ENCODE results near the gene ELF5.

DNA sequence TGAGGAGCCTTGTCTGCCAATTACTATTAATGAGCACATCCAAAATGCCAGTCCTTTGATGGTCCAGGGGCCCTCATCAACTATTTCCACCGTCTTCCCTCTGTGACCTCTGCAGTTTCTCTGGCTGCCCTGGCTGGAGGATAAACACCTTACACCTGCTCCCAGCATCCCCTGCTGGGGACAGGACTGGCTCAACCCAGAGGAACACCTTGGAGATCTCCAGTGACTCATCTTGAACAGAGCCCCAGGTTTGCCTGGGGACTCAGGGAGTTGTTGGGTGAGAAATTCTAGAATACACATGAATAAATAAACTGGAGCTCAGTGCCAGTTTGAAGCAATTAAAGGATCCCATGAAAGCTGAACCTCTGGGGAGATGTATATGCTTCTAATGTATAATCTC is 24.0 kb upstream of the ELF5 start:
- TF ChIP-seq KLF9 (tag by site-specific recombination; IDR thresholded peaks at IDR 0.05; ENCODE audit: low read depth): no peak
- TF ChIP-seq SALL2 (tag by site-specific recombination; IDR thresholded peaks at IDR 0.05; ENCODE audit: borderline replicate concordance): no peak
- TF ChIP-seq, protein P1, sequence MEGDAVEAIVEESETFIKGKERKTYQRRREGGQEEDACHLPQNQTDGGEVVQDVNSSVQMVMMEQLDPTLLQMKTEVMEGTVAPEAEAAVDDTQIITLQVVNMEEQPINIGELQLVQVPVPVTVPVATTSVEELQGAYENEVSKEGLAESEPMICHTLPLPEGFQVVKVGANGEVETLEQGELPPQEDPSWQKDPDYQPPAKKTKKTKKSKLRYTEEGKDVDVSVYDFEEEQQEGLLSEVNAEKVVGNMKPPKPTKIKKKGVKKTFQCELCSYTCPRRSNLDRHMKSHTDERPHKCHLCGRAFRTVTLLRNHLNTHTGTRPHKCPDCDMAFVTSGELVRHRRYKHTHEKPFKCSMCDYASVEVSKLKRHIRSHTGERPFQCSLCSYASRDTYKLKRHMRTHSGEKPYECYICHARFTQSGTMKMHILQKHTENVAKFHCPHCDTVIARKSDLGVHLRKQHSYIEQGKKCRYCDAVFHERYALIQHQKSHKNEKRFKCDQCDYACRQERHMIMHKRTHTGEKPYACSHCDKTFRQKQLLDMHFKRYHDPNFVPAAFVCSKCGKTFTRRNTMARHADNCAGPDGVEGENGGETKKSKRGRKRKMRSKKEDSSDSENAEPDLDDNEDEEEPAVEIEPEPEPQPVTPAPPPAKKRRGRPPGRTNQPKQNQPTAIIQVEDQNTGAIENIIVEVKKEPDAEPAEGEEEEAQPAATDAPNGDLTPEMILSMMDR (tag by site-specific recombination; IDR thresholded peaks at IDR 0.05): no peak
- TF ChIP-seq ZNF2 (tag by site-specific recombination; IDR thresholded peaks at IDR 0.05): no peak
- no peak for TF ChIP-seq ZNF510 (tag by site-specific recombination; IDR thresholded peaks at IDR 0.05; ENCODE audit: insufficient replicate concordance)
- TF ChIP-seq, protein P2, sequence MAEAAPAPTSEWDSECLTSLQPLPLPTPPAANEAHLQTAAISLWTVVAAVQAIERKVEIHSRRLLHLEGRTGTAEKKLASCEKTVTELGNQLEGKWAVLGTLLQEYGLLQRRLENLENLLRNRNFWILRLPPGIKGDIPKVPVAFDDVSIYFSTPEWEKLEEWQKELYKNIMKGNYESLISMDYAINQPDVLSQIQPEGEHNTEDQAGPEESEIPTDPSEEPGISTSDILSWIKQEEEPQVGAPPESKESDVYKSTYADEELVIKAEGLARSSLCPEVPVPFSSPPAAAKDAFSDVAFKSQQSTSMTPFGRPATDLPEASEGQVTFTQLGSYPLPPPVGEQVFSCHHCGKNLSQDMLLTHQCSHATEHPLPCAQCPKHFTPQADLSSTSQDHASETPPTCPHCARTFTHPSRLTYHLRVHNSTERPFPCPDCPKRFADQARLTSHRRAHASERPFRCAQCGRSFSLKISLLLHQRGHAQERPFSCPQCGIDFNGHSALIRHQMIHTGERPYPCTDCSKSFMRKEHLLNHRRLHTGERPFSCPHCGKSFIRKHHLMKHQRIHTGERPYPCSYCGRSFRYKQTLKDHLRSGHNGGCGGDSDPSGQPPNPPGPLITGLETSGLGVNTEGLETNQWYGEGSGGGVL (tag by site-specific recombination; IDR thresholded peaks at IDR 0.05): no peak
- TF ChIP-seq, protein P3, sequence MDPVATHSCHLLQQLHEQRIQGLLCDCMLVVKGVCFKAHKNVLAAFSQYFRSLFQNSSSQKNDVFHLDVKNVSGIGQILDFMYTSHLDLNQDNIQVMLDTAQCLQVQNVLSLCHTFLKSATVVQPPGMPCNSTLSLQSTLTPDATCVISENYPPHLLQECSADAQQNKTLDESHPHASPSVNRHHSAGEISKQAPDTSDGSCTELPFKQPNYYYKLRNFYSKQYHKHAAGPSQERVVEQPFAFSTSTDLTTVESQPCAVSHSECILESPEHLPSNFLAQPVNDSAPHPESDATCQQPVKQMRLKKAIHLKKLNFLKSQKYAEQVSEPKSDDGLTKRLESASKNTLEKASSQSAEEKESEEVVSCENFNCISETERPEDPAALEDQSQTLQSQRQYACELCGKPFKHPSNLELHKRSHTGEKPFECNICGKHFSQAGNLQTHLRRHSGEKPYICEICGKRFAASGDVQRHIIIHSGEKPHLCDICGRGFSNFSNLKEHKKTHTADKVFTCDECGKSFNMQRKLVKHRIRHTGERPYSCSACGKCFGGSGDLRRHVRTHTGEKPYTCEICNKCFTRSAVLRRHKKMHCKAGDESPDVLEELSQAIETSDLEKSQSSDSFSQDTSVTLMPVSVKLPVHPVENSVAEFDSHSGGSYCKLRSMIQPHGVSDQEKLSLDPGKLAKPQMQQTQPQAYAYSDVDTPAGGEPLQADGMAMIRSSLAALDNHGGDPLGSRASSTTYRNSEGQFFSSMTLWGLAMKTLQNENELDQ (tag by site-specific recombination; IDR thresholded peaks at IDR 0.05; ENCODE audit: low read depth): no peak
- TF ChIP-seq, protein P4, sequence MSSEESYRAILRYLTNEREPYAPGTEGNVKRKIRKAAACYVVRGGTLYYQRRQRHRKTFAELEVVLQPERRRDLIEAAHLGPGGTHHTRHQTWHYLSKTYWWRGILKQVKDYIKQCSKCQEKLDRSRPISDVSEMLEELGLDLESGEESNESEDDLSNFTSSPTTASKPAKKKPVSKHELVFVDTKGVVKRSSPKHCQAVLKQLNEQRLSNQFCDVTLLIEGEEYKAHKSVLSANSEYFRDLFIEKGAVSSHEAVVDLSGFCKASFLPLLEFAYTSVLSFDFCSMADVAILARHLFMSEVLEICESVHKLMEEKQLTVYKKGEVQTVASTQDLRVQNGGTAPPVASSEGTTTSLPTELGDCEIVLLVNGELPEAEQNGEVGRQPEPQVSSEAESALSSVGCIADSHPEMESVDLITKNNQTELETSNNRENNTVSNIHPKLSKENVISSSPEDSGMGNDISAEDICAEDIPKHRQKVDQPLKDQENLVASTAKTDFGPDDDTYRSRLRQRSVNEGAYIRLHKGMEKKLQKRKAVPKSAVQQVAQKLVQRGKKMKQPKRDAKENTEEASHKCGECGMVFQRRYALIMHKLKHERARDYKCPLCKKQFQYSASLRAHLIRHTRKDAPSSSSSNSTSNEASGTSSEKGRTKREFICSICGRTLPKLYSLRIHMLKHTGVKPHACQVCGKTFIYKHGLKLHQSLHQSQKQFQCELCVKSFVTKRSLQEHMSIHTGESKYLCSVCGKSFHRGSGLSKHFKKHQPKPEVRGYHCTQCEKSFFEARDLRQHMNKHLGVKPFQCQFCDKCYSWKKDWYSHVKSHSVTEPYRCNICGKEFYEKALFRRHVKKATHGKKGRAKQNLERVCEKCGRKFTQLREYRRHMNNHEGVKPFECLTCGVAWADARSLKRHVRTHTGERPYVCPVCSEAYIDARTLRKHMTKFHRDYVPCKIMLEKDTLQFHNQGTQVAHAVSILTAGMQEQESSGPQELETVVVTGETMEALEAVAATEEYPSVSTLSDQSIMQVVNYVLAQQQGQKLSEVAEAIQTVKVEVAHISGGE (tag by site-specific recombination; conservative IDR thresholded peaks at IDR 0.05; ENCODE audit: low read depth): no peak
- no peak for TF ChIP-seq ZBTB21 (tag by site-specific recombination; IDR thresholded peaks at IDR 0.05)
- no peak for TF ChIP-seq GLIS1 (tag by site-specific recombination; IDR thresholded peaks at IDR 0.05)
